Transverse colon (tissue), 4 donors: ENCODE results near the gene CPEB4.

Experiments
- CTCF ChIP-seq, 5 experiments: fragments of 200-600 bp in 3 of 5; fragments of 450-650 bp in 2 of 5; sonication (generic) in 3 of 5; IDR thresholded peaks; 1 replicate in 2 of 5; 2 replicates in 3 of 5; pipeline ENCODE4 v1.5.1; 2016 to 2017; ENCODE audit warnings: antibody characterized with exemption in 5 of 5, inconsistent platforms in 3 of 5, mild to moderate bottlenecking in 2 of 5, moderate library complexity in 1 of 5
- EP300 ChIP-seq: sonication (generic); formaldehyde crosslinking; IDR thresholded peaks from one replicate; pipeline ENCODE4 v1.6.1; 2017; ENCODE audit warnings: antibody characterized with exemption, low read depth
- POLR2A ChIP-seq: fragments of 450-650 bp; IDR thresholded peaks from one replicate; pipeline ENCODE4 v1.6.1; 2016; ENCODE audit warnings: antibody characterized with exemption, mild to moderate bottlenecking, moderate library complexity
- POLR2AphosphoS5 ChIP-seq, 3 donors: sonication (generic); formaldehyde crosslinking; IDR thresholded peaks; one replicate each; pipeline ENCODE4 v1.6.1; 2016; ENCODE audit warnings: antibody characterized with exemption in 3 of 3

DNA sequence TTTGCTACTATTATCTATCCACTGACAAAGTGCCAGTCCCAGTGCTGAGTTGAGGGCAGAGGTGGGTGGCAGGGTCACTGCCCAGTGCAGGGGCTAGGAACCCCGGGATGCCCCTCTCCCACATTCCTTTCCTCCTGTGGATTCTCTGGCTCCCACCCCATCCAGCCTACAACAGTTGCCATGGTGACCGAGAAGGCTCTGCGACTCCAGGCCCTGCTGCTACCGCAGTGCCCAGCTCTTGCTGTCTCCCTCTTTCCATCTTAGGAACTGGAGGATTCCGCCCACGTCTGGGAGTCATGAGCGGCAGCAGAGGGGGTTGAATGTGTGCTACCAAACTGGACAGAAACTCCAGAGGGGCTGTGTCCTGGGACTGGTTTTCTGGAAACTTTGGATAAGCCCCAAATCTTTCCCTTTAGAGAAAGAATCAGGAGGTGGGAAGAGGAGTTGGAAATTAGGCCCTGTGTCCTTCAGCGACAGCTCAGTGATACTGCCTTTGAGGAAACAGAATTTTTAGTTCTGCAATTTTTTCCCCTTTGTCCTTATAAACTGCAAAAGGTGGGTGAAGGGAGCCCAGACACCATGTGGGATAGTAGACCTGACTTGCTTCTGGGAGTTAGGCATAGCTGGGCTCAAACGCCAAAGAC is 80.1 kb downstream of the CPEB4 start:
- no peak for TF ChIP-seq CTCF (IDR thresholded peaks at IDR 0.05)
- no peak for TF ChIP-seq POLR2A
- no peak for TF ChIP-seq POLR2AphosphoS5 (IDR thresholded peaks at IDR 0.05)
- TF ChIP-seq EP300 = no peak
